Measurements from ENCODE around the gene ZNF547. TPM values are rescaled to one million over a fixed set of nuclear protein-coding genes. Genes with fewer than 3 reads are reported as not detected.

ZNF547 gene
- total RNA-seq, 4 donors from 2014 or later: 2.5 to 7.0 (median 4.6) TPM

DNA sequence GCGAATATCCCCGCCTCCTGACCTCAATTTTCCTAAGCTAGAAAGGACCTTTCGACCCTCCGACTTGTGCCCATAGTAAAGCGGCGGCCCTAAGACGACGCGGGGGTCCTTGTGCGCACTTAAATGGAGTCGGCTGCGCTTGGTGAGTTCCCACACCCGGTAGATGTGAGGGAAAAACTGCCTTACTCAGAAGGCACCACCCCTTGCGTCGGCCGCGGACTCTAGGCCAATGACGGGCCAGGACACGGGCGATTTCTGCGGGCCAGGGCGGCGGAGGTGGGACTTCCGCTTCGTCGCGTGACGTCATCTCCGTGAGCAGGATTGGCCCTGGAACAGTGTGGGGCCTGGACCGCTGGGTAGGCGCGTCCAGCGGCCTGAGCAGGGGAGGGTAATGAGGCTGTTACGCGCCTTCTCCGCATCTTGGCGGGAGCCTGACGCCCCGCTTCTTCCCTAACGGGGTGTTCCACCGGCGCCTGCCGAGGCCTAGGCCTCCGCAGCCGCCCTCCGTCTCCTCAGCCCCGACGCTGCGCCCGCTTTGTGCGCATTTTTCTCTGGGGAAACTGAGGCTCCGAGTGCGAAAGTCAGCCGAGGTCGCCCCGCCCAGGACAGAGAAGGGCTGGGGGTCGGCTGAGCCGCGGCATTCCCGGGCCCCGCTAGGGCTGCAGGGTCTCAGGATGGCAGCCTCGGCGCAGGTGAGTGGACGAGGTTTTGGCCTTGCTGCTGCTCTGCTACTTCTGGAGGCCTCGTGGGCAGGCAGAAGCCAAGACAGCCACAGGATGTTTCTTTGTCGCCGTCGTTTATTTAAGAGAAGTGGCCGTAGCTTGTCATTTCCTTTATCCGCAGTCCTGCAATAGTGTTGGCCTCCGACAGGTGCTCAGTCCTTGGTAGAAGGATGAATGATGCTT, 42.9 kb upstream of the ZNF547 start, which contains the start of gene ZNF543:
Gene ZNF543, plus strand, starts transcription at position 293 of the 905 bp plus-strand sequence. Its CDS starts 382 bp downstream, at position 675.
- WGBS, 2 donors: 0 to 1% methylated on average over 21 to 33 of the region's 71 CpGs
- peaks cover 12 to 15% of the 10 kb centered on the region in 2 donors for H3K4me1 ChIP-seq
- peak in 1 of 2 donors; percentile 85 for TF ChIP-seq POLR2A (IDR thresholded peaks at IDR 0.05)
- TF ChIP-seq, protein P1, sequence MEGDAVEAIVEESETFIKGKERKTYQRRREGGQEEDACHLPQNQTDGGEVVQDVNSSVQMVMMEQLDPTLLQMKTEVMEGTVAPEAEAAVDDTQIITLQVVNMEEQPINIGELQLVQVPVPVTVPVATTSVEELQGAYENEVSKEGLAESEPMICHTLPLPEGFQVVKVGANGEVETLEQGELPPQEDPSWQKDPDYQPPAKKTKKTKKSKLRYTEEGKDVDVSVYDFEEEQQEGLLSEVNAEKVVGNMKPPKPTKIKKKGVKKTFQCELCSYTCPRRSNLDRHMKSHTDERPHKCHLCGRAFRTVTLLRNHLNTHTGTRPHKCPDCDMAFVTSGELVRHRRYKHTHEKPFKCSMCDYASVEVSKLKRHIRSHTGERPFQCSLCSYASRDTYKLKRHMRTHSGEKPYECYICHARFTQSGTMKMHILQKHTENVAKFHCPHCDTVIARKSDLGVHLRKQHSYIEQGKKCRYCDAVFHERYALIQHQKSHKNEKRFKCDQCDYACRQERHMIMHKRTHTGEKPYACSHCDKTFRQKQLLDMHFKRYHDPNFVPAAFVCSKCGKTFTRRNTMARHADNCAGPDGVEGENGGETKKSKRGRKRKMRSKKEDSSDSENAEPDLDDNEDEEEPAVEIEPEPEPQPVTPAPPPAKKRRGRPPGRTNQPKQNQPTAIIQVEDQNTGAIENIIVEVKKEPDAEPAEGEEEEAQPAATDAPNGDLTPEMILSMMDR (IDR thresholded peaks at IDR 0.05): no peak
- peak within 1 kb of the TSS; percentile 80 to 84 (median 84) for H3K27ac ChIP-seq
- DNase-seq: peak; percentile 96 to 97
- peak within 1 kb of the TSS; percentile 86 to 100 (median 86) for H3K4me3 ChIP-seq (replicated peaks in 1 of 3)
- peaks cover 20 to 21% of the 10 kb centered on the region in 2 donors for H3K36me3 ChIP-seq
- no peaks in the 10 kb centered on the region for H3K9me3 ChIP-seq
- intact Hi-C loops (cut with DNase I): no loop called here
- no peaks in the 10 kb centered on the region for H3K27me3 ChIP-seq

DNA sequence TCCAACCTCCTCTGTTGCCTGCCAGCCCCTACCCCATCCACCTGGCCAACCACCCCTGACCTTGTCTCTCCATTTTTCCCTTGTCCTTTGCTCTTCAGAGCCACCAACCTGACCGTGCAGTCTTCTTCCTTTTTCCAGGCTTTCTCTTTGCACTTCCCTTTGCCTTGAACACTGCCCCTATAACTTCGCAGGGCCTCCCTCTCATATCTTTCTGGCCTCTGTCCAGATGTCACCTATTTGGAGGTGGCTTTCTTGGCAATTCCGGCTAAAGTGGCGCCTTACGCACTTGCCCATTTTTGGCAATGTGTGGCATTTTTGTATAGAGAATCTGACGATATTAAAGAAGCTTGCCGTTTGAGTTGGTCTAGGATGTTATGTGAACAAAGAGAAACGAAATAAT, 42.2 kb upstream of the ZNF547 start:
- Histone ChIP-seq H3K27me3 (no peaks in the 10 kb centered on the region), H3K27ac (peak overlapping the region in 1 of 3 donors; percentile 84), H3K9me3 (no peaks in the 10 kb centered on the region), H3K4me3 (replicated peaks in 1 of 3) (peak overlapping the region; percentile 86 to 100 (median 86)), H3K36me3 (peaks cover 26 to 27% of the 10 kb centered on the region in 2 donors), H3K4me1 (peaks cover 12 to 15% of the 10 kb centered on the region in 2 donors)
- no peak for DNase-seq
- WGBS, 2 donors: 38 to 39% methylated on average over 8 of the region's 8 CpGs
- intact Hi-C loops (cut with DNase I): no loop called here
- no peak for TF ChIP-seq POLR2A (IDR thresholded peaks at IDR 0.05)
- TF ChIP-seq, protein P1 (IDR thresholded peaks at IDR 0.05): no peak

DNA sequence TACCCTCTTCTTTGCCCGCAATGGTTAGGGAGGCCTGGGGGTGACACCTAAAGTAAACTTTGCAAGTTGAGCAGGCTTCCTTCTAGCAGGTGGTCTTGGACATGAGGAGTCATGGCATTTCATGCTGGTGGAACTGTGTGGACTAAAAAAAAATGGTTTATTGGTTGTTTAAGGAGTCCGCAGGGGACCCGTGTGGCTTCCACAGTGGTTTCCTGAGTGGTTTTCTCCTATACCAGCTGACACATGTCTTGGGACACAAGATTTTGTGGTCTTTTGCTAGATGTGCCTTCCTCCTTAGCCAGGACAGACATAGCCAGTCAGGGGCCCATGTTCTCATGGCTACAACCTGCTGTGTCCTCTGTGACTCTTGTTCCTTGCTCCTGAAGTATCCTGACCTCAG, 41.6 kb upstream of the ZNF547 start:
- Histone ChIP-seq H3K36me3 (peaks cover 32 to 33% of the 10 kb centered on the region in 2 donors), H3K27me3 (no peaks in the 10 kb centered on the region), H3K4me3 (replicated peaks in 1 of 3) (no peak overlapping the region), H3K27ac (no peak overlapping the region), H3K4me1 (peaks cover 12 to 15% of the 10 kb centered on the region in 2 donors), H3K9me3 (no peaks in the 10 kb centered on the region)
- no peak for TF ChIP-seq POLR2A (IDR thresholded peaks at IDR 0.05)
- TF ChIP-seq, protein P1 (IDR thresholded peaks at IDR 0.05): no peak
- intact Hi-C loops (cut with DNase I): no loop called here
- no peak for DNase-seq
- 72% methylated on average over 3 of the region's 3 CpGs for WGBS, 2 donors

DNA sequence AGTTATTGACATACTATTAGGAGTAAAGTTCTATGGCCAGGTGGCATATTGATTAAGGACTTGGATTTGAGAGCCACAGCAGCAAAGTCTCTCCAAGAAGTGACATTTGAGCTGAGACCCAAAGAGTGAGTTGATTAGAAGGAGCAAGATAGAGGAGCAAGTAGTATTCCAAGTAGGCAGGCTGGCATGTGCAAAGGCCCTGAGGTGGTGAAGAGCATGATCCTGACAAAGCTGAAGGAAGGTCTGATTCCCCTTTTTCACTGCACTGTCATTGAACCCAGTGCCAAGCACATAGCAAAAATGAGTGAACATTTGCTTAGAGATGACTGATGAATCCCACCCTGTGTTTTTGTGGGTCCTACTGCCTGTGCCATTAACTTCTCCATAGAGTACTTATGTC, 38.4 kb upstream of the ZNF547 start:
- no peak overlapping the region for H3K27ac ChIP-seq
- H3K4me3 ChIP-seq (replicated peaks in 1 of 3): no peak overlapping the region
- no peak for DNase-seq
- peaks cover 58% of the 10 kb centered on the region in 2 donors for H3K36me3 ChIP-seq
- TF ChIP-seq, protein P1 (IDR thresholded peaks at IDR 0.05): no peak
- no peak for TF ChIP-seq POLR2A (IDR thresholded peaks at IDR 0.05)
- no peaks in the 10 kb centered on the region for H3K27me3 ChIP-seq
- intact Hi-C loops (cut with DNase I): no loop called here
- no peaks in the 10 kb centered on the region for H3K9me3 ChIP-seq
- peaks cover 12 to 15% of the 10 kb centered on the region in 2 donors for H3K4me1 ChIP-seq

DNA sequence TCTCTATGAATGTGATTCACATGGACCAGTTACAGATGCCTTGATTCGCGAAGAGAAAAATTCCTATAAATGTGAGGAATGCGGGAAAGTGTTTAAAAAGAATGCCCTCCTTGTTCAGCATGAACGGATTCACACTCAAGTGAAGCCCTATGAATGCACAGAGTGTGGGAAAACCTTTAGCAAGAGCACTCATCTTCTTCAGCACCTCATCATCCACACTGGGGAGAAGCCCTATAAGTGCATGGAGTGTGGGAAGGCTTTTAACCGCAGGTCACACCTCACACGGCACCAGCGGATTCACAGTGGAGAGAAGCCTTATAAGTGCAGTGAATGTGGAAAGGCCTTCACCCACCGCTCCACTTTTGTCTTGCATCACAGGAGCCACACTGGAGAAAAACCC, 35.4 kb upstream of the ZNF547 start:
- Histone ChIP-seq H3K4me1 (no peaks in the 10 kb centered on the region), H3K36me3 (peaks cover 58% of the 10 kb centered on the region in 2 donors), H3K9me3 (no peaks in the 10 kb centered on the region), H3K4me3 (replicated peaks in 1 of 3) (no peak overlapping the region), H3K27me3 (no peaks in the 10 kb centered on the region), H3K27ac (no peak overlapping the region)
- TF ChIP-seq, protein P1 (IDR thresholded peaks at IDR 0.05): no peak
- no peak for TF ChIP-seq POLR2A (IDR thresholded peaks at IDR 0.05)
- WGBS, 2 donors: 77 to 87% methylated on average over 8 of the region's 8 CpGs
- no peak for DNase-seq
- intact Hi-C loops (cut with DNase I): no loop called here

All from thyroid gland (tissue), 4 donors.